B cell (primary cell): ENCODE measurements around the gene RALB. TPM values are rescaled to one million over a fixed set of nuclear protein-coding genes. Genes with fewer than 3 reads are reported as not detected.

Experiments
- ATAC-seq: fragments of 200-7000 bp; cut with Tn5 transposase; one replicate; pipeline ENCODE4 v1.10.0; 2021; ENCODE audit warnings: low read depth, mild to moderate bottlenecking, moderate number of reproducible peaks, moderate library complexity
- CTCF ChIA-PET: fragments of 350-600 bp; sonication (Branson Sonifier 250); formaldehyde crosslinking; loops from one replicate; lab custom pipeline; 2021; ENCODE audit warnings: antibody characterized with exemption, inconsistent platforms; lab: Charles Lee
- POLR2A ChIA-PET: fragments of 350-600 bp; sonication (Branson Sonifier 250); formaldehyde crosslinking; loops from one replicate; lab custom pipeline; 2021; ENCODE audit warnings: antibody characterized with exemption; lab: Charles Lee
- DNase-seq: peaks from one replicate; pipeline ENCODE4 v3.0.0; 2013
- H2AFZ ChIP-seq: 2 replicates; pipeline ENCODE4 v1.6.1; 2012; ENCODE audit warnings: mild to moderate bottlenecking, low read depth, low read length; ENCODE audit not compliant: insufficient read depth, poor library complexity, severe bottlenecking
- H3K27ac ChIP-seq, 2 donors: 1 replicate in 1 of 2; 2 replicates in 1 of 2; pipeline ENCODE4 v1.5.1; 2012 to 2013; ENCODE audit warnings: low read length in 2 of 2, mild to moderate bottlenecking in 2 of 2, moderate library complexity in 1 of 2
- H3K27me3 ChIP-seq, 4 experiments: fragments of 200-600 bp in 1 of 4; sonication (generic) in 1 of 4; replicated peaks in 1 of 4; 1 replicate in 2 of 4; 2 replicates in 2 of 4; pipeline versions ENCODE4 v1.6.1 to v1.7.0; 2013 to 2016; ENCODE audit warnings: low read length in 3 of 4, mild to moderate bottlenecking in 2 of 4, mixed read lengths in 1 of 4, moderate library complexity in 1 of 4; ENCODE audit not compliant: insufficient read depth in 4 of 4, control insufficient read depth in 3 of 4; ENCODE audit errors: control extremely low read depth in 1 of 4
- H3K36me3 ChIP-seq, 2 experiments: replicated peaks in 1 of 2; 1 replicate in 1 of 2; 2 replicates in 1 of 2; pipeline versions ENCODE4 v1.6.1 to v1.7.1; 2013; ENCODE audit warnings: low read length in 1 of 2; ENCODE audit not compliant: insufficient read depth in 2 of 2, control insufficient read depth in 1 of 2; ENCODE audit errors: control extremely low read depth in 1 of 2, extremely low read depth in 1 of 2
- H3K4me1 ChIP-seq, 2 donors: fragments of 200-600 bp in 1 of 2; sonication (generic) in 1 of 2; 1 replicate in 1 of 2; 2 replicates in 1 of 2; pipeline versions ENCODE4 v1.5.1 to v1.6.1; 2013 to 2017; ENCODE audit warnings: low read length in 2 of 2; ENCODE audit not compliant: control insufficient read depth in 2 of 2, insufficient read depth in 2 of 2
- H3K4me2 ChIP-seq: replicated peaks from 2 replicates; pipeline ENCODE3; 2012; ENCODE audit warnings: mild to moderate bottlenecking, low read depth, low read length; ENCODE audit not compliant: poor library complexity, severe bottlenecking
- H3K4me3 ChIP-seq, 5 experiments: fragments of 200-600 bp in 1 of 5; sonication (generic) in 1 of 5; 1 replicate in 3 of 5; 2 replicates in 2 of 5; pipeline versions ENCODE4 v1.5.1 to v1.7.0; 2011 to 2016; ENCODE audit warnings: low read length in 4 of 5, mild to moderate bottlenecking in 4 of 5, low read depth in 2 of 5, control low read depth in 1 of 5, moderate library complexity in 1 of 5; ENCODE audit not compliant: insufficient read depth in 1 of 5; ENCODE audit errors: control extremely low read depth in 1 of 5, extremely low read depth in 1 of 5
- H3K79me2 ChIP-seq: fragments of 200-600 bp; sonication (generic); one replicate; pipeline ENCODE4 v1.6.0; 2016; ENCODE audit warnings: low read length; ENCODE audit not compliant: control insufficient read depth, insufficient read depth
- H3K9ac ChIP-seq: fragments of 200-600 bp; sonication (generic); 2 replicates; pipeline ENCODE4 v1.6.1; 2017; ENCODE audit warnings: mild to moderate bottlenecking, low read length, moderate library complexity
- H3K9me3 ChIP-seq, 3 donors: one replicate each; pipeline versions ENCODE4 v1.6.1 to v1.7.1; 2013; ENCODE audit warnings: low read length in 2 of 3; ENCODE audit not compliant: control insufficient read depth in 2 of 3, insufficient read depth in 1 of 3; ENCODE audit errors: control extremely low read depth in 1 of 3
- H4K20me1 ChIP-seq: 2 replicates; pipeline ENCODE4 v1.6.0; 2012; ENCODE audit warnings: mild to moderate bottlenecking, low read length; ENCODE audit not compliant: insufficient read depth, control insufficient read depth, poor library complexity, severe bottlenecking
- H3K27ac Mint-ChIP-seq: one replicate; pipeline ENCODE4 v1.8.0; 2021; ENCODE audit warnings: mixed read lengths
- H3K27me3 Mint-ChIP-seq: one replicate; pipeline ENCODE4 v1.8.0; 2021; ENCODE audit warnings: mixed read lengths
- H3K4me1 Mint-ChIP-seq: one replicate; pipeline ENCODE4 v1.8.0; 2021; ENCODE audit warnings: mixed read lengths
- H3K4me3 Mint-ChIP-seq: one replicate; pipeline ENCODE4 v1.8.0; 2021; ENCODE audit warnings: mixed read lengths
- H3K9me3 Mint-ChIP-seq: one replicate; pipeline ENCODE4 v1.8.0; 2022; ENCODE audit warnings: mixed read lengths; ENCODE audit not compliant: insufficient read depth
- CTCF ChIP-seq: fragments of 200-600 bp; IDR thresholded peaks from one replicate; pipeline ENCODE4 v1.8.0; 2022; ENCODE audit warnings: antibody characterized with exemption, mild to moderate bottlenecking
- EZH2 ChIP-seq: IDR thresholded peaks from 2 replicates; pipeline ENCODE4 v1.6.1; 2012; ENCODE audit warnings: borderline replicate concordance, low read depth, mild to moderate bottlenecking, moderate library complexity, low read length; ENCODE audit not compliant: insufficient read depth, poor library complexity, severe bottlenecking
- WGBS: methylation state at CpG from one replicate; pipeline ENCODE4 v1.1.5; 2013; ENCODE audit warnings: missing lambda C conversion rate; ENCODE audit not compliant: insufficient coverage; 5-methylcytosine and 5-hydroxymethylcytosine counted together
- intact Hi-C: fragments of 100-400 bp; cut with micrococcal nuclease; formaldehyde crosslinking; loops from one replicate; pipeline ENCODE4 v1.10.0; 2022
- polyA plus RNA-seq: library from polyadenylated mRNA; depleted of rRNA; stranded (reverse); fragments of >200 nt; gene quantifications from 2 replicates; pipeline ENCODE4 v1.2.3, GENCODE V29; 2012
- total RNA-seq, 2 donors: library from RNA; stranded (reverse); fragments of 120-200 nt in 1 of 2; gene quantifications; 1 replicate in 1 of 2; 2 replicates in 1 of 2; pipeline versions ENCODE4 v1.2.3 to v1.2.4, GENCODE V29; 2013 to 2022

The RALB gene
- total and polyA plus RNA-seq, 2 donors (not counting 1 experiment from before 2014, with no cell fraction given), result 19.3 to 35.9 TPM

DNA sequence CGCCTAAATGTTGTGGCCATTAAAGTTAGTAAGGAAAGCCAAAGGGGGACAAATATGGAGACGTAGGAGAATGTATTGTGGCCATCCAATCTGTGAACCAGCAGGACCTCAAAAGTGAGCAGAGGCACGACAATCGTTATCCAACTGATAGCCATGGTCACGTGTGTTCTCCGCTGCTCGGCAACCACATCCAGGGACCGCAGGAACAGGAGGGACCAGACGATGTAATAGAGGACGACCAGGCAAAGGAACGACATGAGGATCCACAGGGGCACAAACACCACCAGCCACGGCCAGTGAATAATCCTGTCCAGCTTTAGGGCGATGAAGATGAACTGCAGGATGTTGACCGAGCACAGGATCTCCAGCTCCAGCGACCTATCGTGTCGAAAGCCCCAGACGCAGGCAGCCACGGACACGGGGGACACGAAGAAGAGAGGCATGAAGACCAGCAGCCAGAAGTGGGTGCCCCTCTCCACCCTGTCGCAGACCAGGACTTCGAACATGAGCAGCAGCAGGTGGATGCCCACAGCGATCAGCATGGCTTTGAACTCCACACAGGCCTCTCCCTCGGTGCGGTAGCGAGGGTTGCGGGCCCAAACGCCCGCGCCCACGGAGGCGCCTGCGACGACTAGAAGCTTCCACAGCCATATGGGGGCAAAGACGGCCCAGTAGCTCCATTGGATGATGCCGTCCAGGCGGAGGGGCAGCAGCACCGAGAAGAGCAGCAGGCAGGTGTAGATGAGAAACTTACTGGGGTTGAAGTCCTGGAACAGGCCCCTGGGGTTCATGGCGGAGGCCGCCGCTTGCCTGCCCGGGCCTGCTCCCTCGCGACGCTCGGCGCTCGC, 30.2 kb upstream of the RALB start:
- Mint-ChIP-seq H3K4me1 (peaks cover 48% of the 10 kb centered on the region), H3K27me3 (no peaks in the 10 kb centered on the region), H3K27ac (peak overlapping the region; percentile 95), H3K9me3 (no peaks in the 10 kb centered on the region), H3K4me3 (peak overlapping the region; percentile 89)
- peaks cover 25 to 31% of the 10 kb centered on the region in 2 donors for H3K4me1 ChIP-seq
- H3K27me3 ChIP-seq, result no peaks in the 10 kb centered on the region
- ATAC-seq (no peak), DNase-seq (no peak)
- intact Hi-C loops, result loop anchor here (1.0 to 5.0 kb wide), 7 partner anchors 10 to 855 kb away; partner anchors contain the start of genes C2orf76, DBI, EPB41L5 and PTPN4
- POLR2A ChIA-PET, result interaction anchor here (1.5 kb wide), 2 partner anchors 30 to 46 kb away, joined by 5 to 16 read pairs; partner anchors contain the start of gene RALB
- peak overlapping the region; percentile 92 for H2AFZ ChIP-seq
- peak overlapping the region; percentile 93 to 96 for H3K27ac ChIP-seq
- CTCF ChIA-PET, result interaction anchor here (1.4 to 6.1 kb wide), 7 partner anchors 10 to 210 kb away, joined by 3 to 34 read pairs (median 7); partner anchors contain the start of genes EPB41L5 and RALB
- peaks cover 20% of the 10 kb centered on the region for H4K20me1 ChIP-seq
- H3K79me2 ChIP-seq, result peaks cover 37% of the 10 kb centered on the region
- TF ChIP-seq CTCF (no peak), EZH2 (no peak)
- peak overlapping the region; percentile 81 for H3K4me2 ChIP-seq
- 87% methylated on average over 49 of the region's 49 CpGs for WGBS
- H3K36me3 ChIP-seq, result peaks cover 1 to 20% of the 10 kb centered on the region in 2 experiments
- peaks cover 0 to 9% (median 2%) of the 10 kb centered on the region in 3 donors for H3K9me3 ChIP-seq
- peak overlapping the region; percentile 85 for H3K9ac ChIP-seq
- peak overlapping the region in 4 of 5 experiments; percentile 20 to 83 (median 75) for H3K4me3 ChIP-seq
